K562 (cell line): ENCODE measurements around the gene IPO9. TPM values are rescaled to one million over a fixed set of nuclear protein-coding genes. Genes with fewer than 3 reads are reported as not detected.

ENCODE experiments used
- ARID1B ChIP-seq: fragments of 450-650 bp; IDR thresholded peaks from 2 replicates; pipeline ENCODE4 v1.6.1; 2016; ENCODE audit warnings: antibody characterized with exemption, mild to moderate bottlenecking, inconsistent platforms
- ARID3A ChIP-seq: IDR thresholded peaks from 2 replicates; pipeline ENCODE4 v1.6.1; 2012; ENCODE audit warnings: low read depth, low read length, improper control_type of control experiment, borderline replicate concordance
- ARID3B ChIP-seq: fragments of 250-450 bp; sonication (Bioruptor Pico); IDR thresholded peaks from 2 replicates; pipeline ENCODE4 v1.4.0; 2020; ENCODE audit warnings: borderline replicate concordance
- ATF4 ChIP-seq: fragments of 450-650 bp; formaldehyde crosslinking; IDR thresholded peaks from 2 replicates; pipeline ENCODE4 v1.4.0; 2022; ENCODE audit warnings: mild to moderate bottlenecking, moderate library complexity
- GABPA ChIP-seq: fragments of 200-800 bp; sonication (Bioruptor generic); conservative IDR thresholded peaks from 2 replicates; pipeline ENCODE4 v1.6.1; 2016; ENCODE audit warnings: low read depth, missing genetic modification characterization, missing compliant biosample characterization
- MITF ChIP-seq: IDR thresholded peaks from 2 replicates; pipeline ENCODE4 v1.6.1; 2014; ENCODE audit warnings: antibody characterized with exemption
- MYNN ChIP-seq, 2 experiments: sonication (generic); formaldehyde crosslinking in 1 of 2; IDR thresholded peaks; 2 replicates each; pipeline versions ENCODE4 v1.5.0 to v1.6.1; 2016 to 2020; ENCODE audit warnings: antibody characterized with exemption in 1 of 2, missing genetic modification reagents in 1 of 2
- RB1 ChIP-seq: fragments of 450-650 bp; IDR thresholded peaks from 2 replicates; pipeline ENCODE4 v1.6.1; 2017; ENCODE audit warnings: low read depth, mild to moderate bottlenecking
- RBM34 ChIP-seq: fragments of 200-400 bp; formaldehyde crosslinking; IDR thresholded peaks from 2 replicates; pipeline ENCODE4 v1.6.1; 2018; ENCODE audit warnings: low read length, borderline replicate concordance; ENCODE audit not compliant: insufficient read depth
- SMARCA4 ChIP-seq: fragments of 450-650 bp; IDR thresholded peaks from 2 replicates; pipeline ENCODE4 v1.6.1; 2016
- XRCC5 ChIP-seq: fragments of 200-400 bp; formaldehyde crosslinking; IDR thresholded peaks from 2 replicates; pipeline ENCODE4 v1.6.1; 2017; ENCODE audit warnings: low read depth, mild to moderate bottlenecking, low read length
- YY1 ChIP-seq, 3 experiments: IDR thresholded peaks; 2 replicates each; pipeline ENCODE4 v1.6.1; 2011; ENCODE audit warnings: low read length in 2 of 3, mild to moderate bottlenecking in 2 of 3, moderate library complexity in 2 of 3, borderline replicate concordance in 1 of 3, control low read depth in 1 of 3, low read depth in 1 of 3; ENCODE audit not compliant: insufficient read depth in 3 of 3, insufficient replicate concordance in 2 of 3, control insufficient read depth in 1 of 3, insufficient read length in 1 of 3; ENCODE audit errors: extremely low read depth in 1 of 3
- ZNF124 ChIP-seq: sonication (generic); formaldehyde crosslinking; IDR thresholded peaks from 2 replicates; pipeline ENCODE4 v1.8.1; 2022; ENCODE audit warnings: missing genetic modification reagents
- ZNF311 ChIP-seq: fragments of 250-450 bp; sonication (Bioruptor Pico); IDR thresholded peaks from 2 replicates; pipeline ENCODE4 v1.4.0; 2020; ENCODE audit warnings: mild to moderate bottlenecking, moderate library complexity
- ZNF644 ChIP-seq: fragments of 200-800 bp; sonication (Bioruptor generic); IDR thresholded peaks from 2 replicates; pipeline ENCODE4 v1.6.1; 2016; ENCODE audit warnings: low read depth, missing genetic modification characterization, missing compliant biosample characterization
- ZNF668 ChIP-seq: fragments of 250-450 bp; sonication (Bioruptor Pico); IDR thresholded peaks from 2 replicates; pipeline ENCODE4 v1.8.0; 2022; ENCODE audit warnings: mild to moderate bottlenecking, inconsistent platforms
- polyA plus RNA-seq, 8 experiments: library from polyadenylated mRNA; depleted of rRNA in 4 of 8; stranded (reverse) in 5 of 8; unstranded in 3 of 8; fragments of >200 nt; fragmentation: Nextera tagmentation in 2 of 8; fragmentation: Illumina TruSeq in 1 of 8; extraction: Ambion mirVana in 2 of 8; extraction: Trizol in 1 of 8; gene quantifications; 2 replicates each; pipeline versions ENCODE4 v1.2.1 to v1.2.3, GENCODE V29; 2011 to 2014; ENCODE audit warnings: inconsistent platforms in 1 of 8, missing spikeins in 1 of 8
- total RNA-seq, 7 experiments: library from RNA; depleted of rRNA in 6 of 7; stranded (reverse); fragments of >200 nt in 6 of 7; fragmentation: Illumina TruSeq in 2 of 7; extraction: Trizol in 2 of 7; gene quantifications; 2 replicates each; pipeline versions ENCODE4 v1.2.1 to v1.2.3, GENCODE V29; 2011 to 2021; ENCODE audit warnings: low replicate concordance in 1 of 7
- TF ChIP-seq, protein P1 (sequence below): IDR thresholded peaks from 2 replicates; pipeline ENCODE4 v1.6.1; 2011; ENCODE audit warnings: borderline replicate concordance, low read depth, mild to moderate bottlenecking, moderate library complexity, low read length; ENCODE audit not compliant: insufficient read depth, poor library complexity, severe bottlenecking

IPO9 gene
- total and polyA plus RNA-seq, 9 of the 15 experiments (the other 6 are each of a cell fraction or from before 2014, with no cell fraction given), result 27.9 to 78.6 (median 43.9) TPM

GRCh38 chr1:201828820-201829774, at the start of gene IPO9 (continued):
- TF ChIP-seq, protein P1, sequence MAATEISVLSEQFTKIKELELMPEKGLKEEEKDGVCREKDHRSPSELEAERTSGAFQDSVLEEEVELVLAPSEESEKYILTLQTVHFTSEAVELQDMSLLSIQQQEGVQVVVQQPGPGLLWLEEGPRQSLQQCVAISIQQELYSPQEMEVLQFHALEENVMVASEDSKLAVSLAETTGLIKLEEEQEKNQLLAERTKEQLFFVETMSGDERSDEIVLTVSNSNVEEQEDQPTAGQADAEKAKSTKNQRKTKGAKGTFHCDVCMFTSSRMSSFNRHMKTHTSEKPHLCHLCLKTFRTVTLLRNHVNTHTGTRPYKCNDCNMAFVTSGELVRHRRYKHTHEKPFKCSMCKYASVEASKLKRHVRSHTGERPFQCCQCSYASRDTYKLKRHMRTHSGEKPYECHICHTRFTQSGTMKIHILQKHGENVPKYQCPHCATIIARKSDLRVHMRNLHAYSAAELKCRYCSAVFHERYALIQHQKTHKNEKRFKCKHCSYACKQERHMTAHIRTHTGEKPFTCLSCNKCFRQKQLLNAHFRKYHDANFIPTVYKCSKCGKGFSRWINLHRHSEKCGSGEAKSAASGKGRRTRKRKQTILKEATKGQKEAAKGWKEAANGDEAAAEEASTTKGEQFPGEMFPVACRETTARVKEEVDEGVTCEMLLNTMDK, result peak; percentile 70
- TF ChIP-seq XRCC5 (peak; percentile 91), MITF (no peak; the same call in 1 of the 2 replicates), RBM34 (no peak), RB1 (peak; percentile 99), ZNF644 (tag) (no peak), ARID1B (peak; percentile 52; the same call in 1 of the 2 replicates), SMARCA4 (0 out of 2 replicates have a peak, but pooled peaks have one; percentile 23), ZNF311 (no peak), ZNF668 (no peak), ARID3B (CRISPR knock-in tag) (no peak), ARID3A (no peak), MYNN (IDR thresholded peaks at IDR 0.05) (0 out of 2 replicates have a peak, but pooled peaks have one; percentile 16), MYNN (CRISPR knock-in tag; IDR thresholded peaks at IDR 0.05) (no peak), YY1 (IDR thresholded peaks at IDR 0.05; ENCODE audit: borderline replicate concordance in 1 of 3, control insufficient read depth in 1 of 3, extremely low read depth in 1 of 3, insufficient read depth in 3 of 3, insufficient read length in 1 of 3, insufficient replicate concordance in 2 of 3, low read depth in 1 of 3, low read length in 2 of 3) (peak; percentile 82 to 98 (median 97)), GABPA (peak; percentile 41), ZNF124 (no peak), ATF4 (CRISPR knock-in tag) (no peak; the same call in 1 of the 2 replicates)
